Neuronal stem cell (in vitro differentiated cells): ENCODE results near the gene PIGR.

Source experiments
- DNase-seq: peaks from one replicate; pipeline ENCODE4 v3.0.0-alpha.2; 2013; ENCODE audit warnings: low spot score
- H2AFZ ChIP-seq: one replicate; pipeline ENCODE4 v1.6.1; 2013; ENCODE audit warnings: mild to moderate bottlenecking, low read length, inconsistent platforms
- H2AK5ac ChIP-seq: 2 replicates; pipeline ENCODE4 v1.6.1; 2013; ENCODE audit warnings: low read depth, mild to moderate bottlenecking, inconsistent platforms, low read length, moderate library complexity, mixed read lengths
- H2BK120ac ChIP-seq: 2 replicates; pipeline ENCODE4 v1.6.1; 2013; ENCODE audit warnings: low read depth, mild to moderate bottlenecking, inconsistent platforms, low read length, moderate library complexity, mixed read lengths
- H2BK12ac ChIP-seq: one replicate; pipeline ENCODE4 v1.6.1; 2013; ENCODE audit warnings: low read length, inconsistent platforms
- H2BK15ac ChIP-seq: 2 replicates; pipeline ENCODE4 v1.6.1; 2013; ENCODE audit warnings: mild to moderate bottlenecking, low read length, inconsistent platforms, mixed read lengths
- H2BK5ac ChIP-seq: one replicate; pipeline ENCODE4 v1.6.1; 2013; ENCODE audit warnings: inconsistent platforms, mild to moderate bottlenecking, low read length, moderate library complexity
- H3K14ac ChIP-seq: one replicate; pipeline ENCODE4 v1.6.1; 2013; ENCODE audit warnings: low read length, inconsistent platforms
- H3K18ac ChIP-seq: 2 replicates; pipeline ENCODE4 v1.6.1; 2013; ENCODE audit warnings: low read length, inconsistent platforms
- H3K23ac ChIP-seq: 2 replicates; pipeline ENCODE4 v1.6.1; 2013; ENCODE audit warnings: low read depth, mild to moderate bottlenecking, mixed read lengths, low read length, inconsistent platforms; ENCODE audit not compliant: poor library complexity
- H3K27ac ChIP-seq: replicated peaks from 3 replicates; pipeline ENCODE4 v1.5.1; 2013; ENCODE audit warnings: low read length, inconsistent platforms
- H3K27me3 ChIP-seq, 3 experiments: 2 replicates each; pipeline ENCODE4 v1.6.1; 2013; ENCODE audit warnings: low read length in 3 of 3, mild to moderate bottlenecking in 2 of 3, inconsistent platforms in 1 of 3, low read depth in 1 of 3, mixed read lengths in 1 of 3, moderate library complexity in 1 of 3; ENCODE audit not compliant: control insufficient read depth in 3 of 3, insufficient read depth in 3 of 3
- H3K36me3 ChIP-seq, 2 donors: replicated peaks in 1 of 2; 2 replicates each; pipeline ENCODE4 v1.6.1; 2013; ENCODE audit warnings: low read length in 2 of 2; ENCODE audit not compliant: control insufficient read depth in 2 of 2, insufficient read depth in 2 of 2
- H3K4ac ChIP-seq: 2 replicates; pipeline ENCODE4 v1.6.1; 2013; ENCODE audit warnings: inconsistent platforms, mild to moderate bottlenecking, low read length, moderate library complexity
- H3K4me1 ChIP-seq, 2 donors: 1 replicate in 1 of 2; 2 replicates in 1 of 2; pipeline ENCODE4 v1.6.1; 2013; ENCODE audit warnings: low read length in 2 of 2, low read depth in 1 of 2; ENCODE audit not compliant: control insufficient read depth in 2 of 2, insufficient read depth in 1 of 2
- H3K4me2 ChIP-seq: one replicate; pipeline ENCODE4 v1.6.1; 2013; ENCODE audit warnings: mild to moderate bottlenecking, low read length, inconsistent platforms; ENCODE audit not compliant: insufficient read depth, poor library complexity, severe bottlenecking
- H3K4me3 ChIP-seq, 2 donors: 2 replicates each; pipeline ENCODE4 v1.5.1; 2013; ENCODE audit warnings: low read length in 2 of 2, mild to moderate bottlenecking in 2 of 2, inconsistent platforms in 1 of 2, moderate library complexity in 1 of 2
- H3K79me1 ChIP-seq: one replicate; pipeline ENCODE4 v1.6.1; 2013; ENCODE audit warnings: low read depth, mild to moderate bottlenecking, inconsistent platforms, low read length, moderate library complexity
- H3K9ac ChIP-seq: one replicate; pipeline ENCODE4 v1.6.1; 2013; ENCODE audit warnings: mild to moderate bottlenecking, low read depth, low read length, inconsistent platforms; ENCODE audit not compliant: poor library complexity
- H3K9me3 ChIP-seq, 2 donors: replicated peaks in 1 of 2; 2 replicates each; pipeline versions ENCODE3 to v1.6.1; 2013; ENCODE audit warnings: low read length in 2 of 2, mild to moderate bottlenecking in 2 of 2, inconsistent platforms in 1 of 2, low read depth in 1 of 2, mixed read lengths in 1 of 2, moderate library complexity in 1 of 2; ENCODE audit not compliant: control insufficient read depth in 2 of 2, insufficient read depth in 1 of 2
- H4K8ac ChIP-seq: one replicate; pipeline ENCODE4 v1.6.1; 2013; ENCODE audit warnings: low read depth, mild to moderate bottlenecking, inconsistent platforms, low read length, moderate library complexity
- H4K91ac ChIP-seq: one replicate; pipeline ENCODE4 v1.6.1; 2013; ENCODE audit warnings: low read length, low read depth, mild to moderate bottlenecking, inconsistent platforms; ENCODE audit not compliant: poor library complexity
- WGBS, 2 donors: extraction: QIAGEN DNeasy Blood & Tissue Kit; methylation state at CpG; one replicate each; pipeline ENCODE4 v1.1.7; 2013; ENCODE audit warnings: missing lambda C conversion rate in 2 of 2, mixed read lengths in 1 of 2; ENCODE audit not compliant: insufficient read length in 2 of 2, insufficient replicate concordance in 1 of 2; ENCODE audit errors: extremely low coverage in 2 of 2; 5-methylcytosine and 5-hydroxymethylcytosine counted together

The PIGR gene

GRCh38 chr1:206955476-206956451, 9.5 kb upstream of the PIGR start:
- H2AFZ ChIP-seq = peak overlapping the region; percentile 71
- H3K4me2 ChIP-seq = no peak overlapping the region
- H3K9me3 ChIP-seq = no peaks in the 10 kb centered on the region
- no peak overlapping the region for H4K8ac ChIP-seq
- peaks cover 3 to 6% of the 10 kb centered on the region in 2 donors for H3K4me1 ChIP-seq
- no peak overlapping the region for H2BK12ac ChIP-seq
- no peaks in the 10 kb centered on the region for H3K36me3 ChIP-seq
- WGBS, 2 donors = no CpG with 5 or more reads among the region's 11 CpGs
- H3K79me1 ChIP-seq = no peaks in the 10 kb centered on the region
- no peak overlapping the region for H3K4me3 ChIP-seq
- H3K18ac ChIP-seq = peak overlapping the region; percentile 11
- H3K23ac ChIP-seq = no peak overlapping the region
- H2AK5ac ChIP-seq = no peak overlapping the region
- no peak overlapping the region for H2BK5ac ChIP-seq
- no peak overlapping the region for H3K9ac ChIP-seq
- no peak overlapping the region for H3K4ac ChIP-seq
- DNase-seq = no peak
- no peak overlapping the region for H4K91ac ChIP-seq
- H3K14ac ChIP-seq = no peak overlapping the region
- H3K27ac ChIP-seq = no peak overlapping the region
- H3K27me3 ChIP-seq = peaks cover 0 to 18% (median 0%) of the 10 kb centered on the region in 3 experiments
- H2BK120ac ChIP-seq = no peak overlapping the region
- H2BK15ac ChIP-seq = no peak overlapping the region

- H3K4me3 ChIP-seq = no peak overlapping the region
- no CpG with 5 or more reads among the region's 10 CpGs for WGBS, 2 donors
Measured at GRCh38 chr1:206954459-206955342, 8.4 kb upstream of the PIGR start.

GRCh38 chr1:206953626-206954025, 7.4 kb upstream of the PIGR start:
- Histone ChIP-seq H3K9ac (peak overlapping the region; percentile 5), H3K4me2 (no peak overlapping the region), H3K79me1 (no peaks in the 10 kb centered on the region), H3K23ac (no peak overlapping the region), H3K36me3 (no peaks in the 10 kb centered on the region), H2BK120ac (no peak overlapping the region), H3K14ac (no peak overlapping the region), H3K4me3 (no peak overlapping the region), H2BK15ac (no peak overlapping the region), H3K4ac (no peak overlapping the region), H3K18ac (peak overlapping the region; percentile 25), H2BK12ac (no peak overlapping the region), H4K91ac (peak overlapping the region; percentile 27), H2AFZ (no peak overlapping the region), H2BK5ac (no peak overlapping the region), H3K9me3 (no peaks in the 10 kb centered on the region), H3K27ac (no peak overlapping the region), H2AK5ac (no peak overlapping the region), H4K8ac (no peak overlapping the region), H3K4me1 (peaks cover 3 to 6% of the 10 kb centered on the region in 2 donors), H3K27me3 (peaks cover 0 to 23% (median 0%) of the 10 kb centered on the region in 3 experiments)
- no CpG with 5 or more reads among the region's 2 CpGs for WGBS, 2 donors
- no peak for DNase-seq

More at GRCh38 chr1:206954459-206955342, 8.4 kb upstream of the PIGR start:
- Histone ChIP-seq H3K36me3 (no peaks in the 10 kb centered on the region), H4K8ac (no peak overlapping the region), H2AK5ac (no peak overlapping the region), H2BK120ac (no peak overlapping the region), H3K9ac (no peak overlapping the region), H4K91ac (no peak overlapping the region), H3K27me3 (peaks cover 0 to 17% (median 0%) of the 10 kb centered on the region in 3 experiments), H3K14ac (no peak overlapping the region), H3K4ac (no peak overlapping the region), H2BK12ac (no peak overlapping the region), H3K27ac (no peak overlapping the region), H3K18ac (no peak overlapping the region), H2BK5ac (no peak overlapping the region), H3K23ac (no peak overlapping the region), H3K9me3 (no peaks in the 10 kb centered on the region), H2AFZ (no peak overlapping the region), H3K4me1 (peaks cover 3 to 6% of the 10 kb centered on the region in 2 donors), H3K79me1 (no peaks in the 10 kb centered on the region), H3K4me2 (no peak overlapping the region), H2BK15ac (no peak overlapping the region)
- DNase-seq = no peak
